T1000 (cell line): Measurements from ENCODE around the gene ZNF367.

Source experiments
- DNase-seq: peaks from one replicate; lab custom pipeline; 2025; ENCODE audit warnings: mixed read lengths; lab: John Stamatoyannopoulos, UW

The ZNF367 gene

GRCh38 chr9:96436456-96437126, 18.4 kb upstream of the ZNF367 start:
- DNase-seq, result no peak

- no peak for DNase-seq
Observed at GRCh38 chr9:96436063-96436455, 17.9 kb upstream of the ZNF367 start.

- no peak for DNase-seq
Observed at GRCh38 chr9:96435345-96435744, 17.2 kb upstream of the ZNF367 start.

GRCh38 chr9:96430377-96430776, 12.2 kb upstream of the ZNF367 start:
- DNase-seq, result no peak

GRCh38 chr9:96429732-96430131, 11.6 kb upstream of the ZNF367 start:
- no peak for DNase-seq

GRCh38 chr9:96425500-96426169, 7.5 kb upstream of the ZNF367 start:
- no peak for DNase-seq

GRCh38 chr9:96423985-96424336, 5.8 kb upstream of the ZNF367 start:
- DNase-seq, result no peak

GRCh38 chr9:96423322-96423984, 5.3 kb upstream of the ZNF367 start:
- no peak for DNase-seq

GRCh38 chr9:96420468-96421219, 2.5 kb upstream of the ZNF367 start:
- peak; percentile 80 for DNase-seq

GRCh38 chr9:96419691-96419969, 1.5 kb upstream of the ZNF367 start:
- DNase-seq, result no peak

- no peak for DNase-seq
Observed at GRCh38 chr9:96418920-96419690, 935 bp upstream of the ZNF367 start.

- DNase-seq, result no peak
Observed at GRCh38 chr9:96417661-96418082, 498 bp downstream of the ZNF367 start.

GRCh38 chr9:96417051-96417586, 1.1 kb downstream of the ZNF367 start:
- peak; percentile 58 for DNase-seq

- DNase-seq, result no peak
Observed at GRCh38 chr9:96413302-96414221, 4.6 kb downstream of the ZNF367 start.

GRCh38 chr9:96412174-96412913, 5.8 kb downstream of the ZNF367 start:
- DNase-seq, result no peak

GRCh38 chr9:96411129-96411838, 6.9 kb downstream of the ZNF367 start:
- no peak for DNase-seq

- DNase-seq, result no peak
Observed at GRCh38 chr9:96408409-96409280, 9.5 kb downstream of the ZNF367 start.
